WTC11 (cell line): ENCODE results near the gene LCN12. TPM values are rescaled to one million over a fixed set of nuclear protein-coding genes. Genes with fewer than 3 reads are reported as not detected.

Experiments used
- ATAC-seq: fragments of 200-7000 bp; cut with Tn5 transposase; 2 replicates; pipeline ENCODE4 v1.10.0; 2021; ENCODE audit warnings: mild to moderate bottlenecking, moderate library complexity
- CTCF ChIA-PET: fragments of 300-600 bp; sonication (Branson Sonifier 250); formaldehyde crosslinking; loops from one replicate; lab custom pipeline; 2021; ENCODE audit warnings: antibody characterized with exemption; lab: Charles Lee
- POLR2A ChIA-PET: fragments of 350-600 bp; sonication (Branson Sonifier 250); formaldehyde crosslinking; loops from one replicate; lab custom pipeline; 2021; ENCODE audit warnings: antibody characterized with exemption; lab: Charles Lee
- DNase-seq: peaks from one replicate; pipeline ENCODE4 v3.0.0; 2021; ENCODE audit warnings: low spot score
- H3K27ac Mint-ChIP-seq: 2 replicates; pipeline ENCODE4 v1.8.0; 2021; ENCODE audit warnings: mixed read lengths
- H3K27me3 Mint-ChIP-seq: 2 replicates; pipeline ENCODE4 v1.8.0; 2021; ENCODE audit warnings: low read depth, mild to moderate bottlenecking, moderate library complexity, mixed read lengths
- H3K36me3 Mint-ChIP-seq: 2 replicates; pipeline ENCODE4 v1.8.0; 2021; ENCODE audit warnings: mixed read lengths
- H3K4me1 Mint-ChIP-seq: 2 replicates; pipeline ENCODE4 v1.8.0; 2022; ENCODE audit warnings: mixed read lengths
- H3K4me3 Mint-ChIP-seq: 2 replicates; pipeline ENCODE4 v1.8.0; 2021; ENCODE audit warnings: mild to moderate bottlenecking, moderate library complexity, mixed read lengths
- H3K9me3 Mint-ChIP-seq: 2 replicates; pipeline ENCODE4 v1.8.0; 2021; ENCODE audit warnings: mixed read lengths
- ATF1 ChIP-seq: sonication (generic); formaldehyde crosslinking; IDR thresholded peaks from 2 replicates; pipeline ENCODE4 v1.8.1; 2023; ENCODE audit warnings: mild to moderate bottlenecking, moderate library complexity, missing genetic modification reagents
- CREM ChIP-seq: sonication (generic); formaldehyde crosslinking; IDR thresholded peaks from 2 replicates; pipeline ENCODE4 v1.8.1; 2022; ENCODE audit warnings: mild to moderate bottlenecking, missing genetic modification reagents, moderate library complexity
- ETV6 ChIP-seq: sonication (generic); formaldehyde crosslinking; IDR thresholded peaks from 2 replicates; pipeline ENCODE4 v1.8.1; 2022; ENCODE audit warnings: mild to moderate bottlenecking, missing genetic modification reagents
- GRHL2 ChIP-seq: fragments of 250-450 bp; sonication (Bioruptor Pico); IDR thresholded peaks from 2 replicates; pipeline ENCODE4 v1.8.0; 2022; ENCODE audit warnings: mild to moderate bottlenecking, moderate library complexity; ENCODE audit not compliant: insufficient replicate concordance, severe bottlenecking
- HMGA2 ChIP-seq: fragments of 250-450 bp; sonication (Bioruptor Pico); IDR thresholded peaks from 2 replicates; pipeline ENCODE4 v1.4.0; 2021; ENCODE audit warnings: mild to moderate bottlenecking, moderate library complexity
- NFATC4 ChIP-seq: fragments of 250-450 bp; sonication (Bioruptor Pico); IDR thresholded peaks from 2 replicates; pipeline ENCODE4 v1.9.0; 2021; ENCODE audit warnings: mild to moderate bottlenecking
- RORB ChIP-seq: fragments of 250-450 bp; sonication (Bioruptor Pico); IDR thresholded peaks from 2 replicates; pipeline ENCODE4 v1.9.0; 2021; ENCODE audit warnings: mild to moderate bottlenecking
- SMAD4 ChIP-seq: sonication (generic); formaldehyde crosslinking; IDR thresholded peaks from 2 replicates; pipeline ENCODE4 v1.8.0; 2022; ENCODE audit warnings: mild to moderate bottlenecking, missing genetic modification reagents
- ZNF219 ChIP-seq: sonication (generic); formaldehyde crosslinking; IDR thresholded peaks from 2 replicates; pipeline ENCODE4 v1.8.0; 2023; ENCODE audit warnings: missing genetic modification reagents, mild to moderate bottlenecking, borderline replicate concordance
- ZNF317 ChIP-seq: sonication (generic); formaldehyde crosslinking; IDR thresholded peaks from 2 replicates; pipeline ENCODE4 v1.8.1; 2023; ENCODE audit warnings: low read depth, mild to moderate bottlenecking, moderate library complexity, missing genetic modification reagents, borderline replicate concordance
- ZNF396 ChIP-seq: fragments of 250-450 bp; sonication (Bioruptor Pico); IDR thresholded peaks from 2 replicates; pipeline ENCODE4 v1.8.0; 2021; ENCODE audit warnings: mild to moderate bottlenecking, moderate library complexity, borderline replicate concordance
- total RNA-seq: library from RNA; stranded (reverse); gene quantifications from 3 replicates; pipeline ENCODE4 v1.2.3, GENCODE V29; 2021
- TF ChIP-seq, protein P1 (sequence below): sonication (generic); formaldehyde crosslinking; IDR thresholded peaks from 2 replicates; pipeline ENCODE4 v1.8.1; 2023; ENCODE audit warnings: mild to moderate bottlenecking, missing genetic modification reagents
- TF ChIP-seq, protein P2 (sequence below): sonication (generic); formaldehyde crosslinking; IDR thresholded peaks from 2 replicates; pipeline ENCODE4 v1.8.1; 2023; ENCODE audit warnings: mild to moderate bottlenecking, missing genetic modification reagents, moderate library complexity
- TF ChIP-seq, protein P3 (sequence below): sonication (generic); formaldehyde crosslinking; IDR thresholded peaks from 2 replicates; pipeline ENCODE4 v1.8.0; 2023; ENCODE audit warnings: mild to moderate bottlenecking, missing genetic modification reagents
- TF ChIP-seq, protein P4 (sequence below): sonication (generic); formaldehyde crosslinking; IDR thresholded peaks from 2 replicates; pipeline ENCODE4 v1.8.0; 2022; ENCODE audit warnings: missing genetic modification reagents
- TF ChIP-seq, protein P5 (sequence below): sonication (generic); formaldehyde crosslinking; IDR thresholded peaks from 2 replicates; pipeline ENCODE4 v1.8.1; 2022; ENCODE audit warnings: mild to moderate bottlenecking, moderate library complexity, missing genetic modification reagents
- TF ChIP-seq, protein P6 (sequence below): fragments of 250-450 bp; sonication (Bioruptor Pico); IDR thresholded peaks from 2 replicates; pipeline ENCODE4 v2.1.2; 2022; ENCODE audit warnings: mild to moderate bottlenecking, moderate library complexity
- TF ChIP-seq, protein P7 (sequence below): fragments of 250-450 bp; sonication (Bioruptor Pico); IDR thresholded peaks from 2 replicates; pipeline ENCODE4 v1.9.0; 2021; ENCODE audit warnings: mild to moderate bottlenecking, borderline replicate concordance
- TF ChIP-seq, protein P8 (sequence below): sonication (generic); formaldehyde crosslinking; IDR thresholded peaks from 2 replicates; pipeline ENCODE4 v1.8.0; 2022; ENCODE audit warnings: mild to moderate bottlenecking, missing genetic modification reagents

LCN12 gene
- total RNA-seq, 1 experiment from 2014 or later = 1.9 TPM

DNA sequence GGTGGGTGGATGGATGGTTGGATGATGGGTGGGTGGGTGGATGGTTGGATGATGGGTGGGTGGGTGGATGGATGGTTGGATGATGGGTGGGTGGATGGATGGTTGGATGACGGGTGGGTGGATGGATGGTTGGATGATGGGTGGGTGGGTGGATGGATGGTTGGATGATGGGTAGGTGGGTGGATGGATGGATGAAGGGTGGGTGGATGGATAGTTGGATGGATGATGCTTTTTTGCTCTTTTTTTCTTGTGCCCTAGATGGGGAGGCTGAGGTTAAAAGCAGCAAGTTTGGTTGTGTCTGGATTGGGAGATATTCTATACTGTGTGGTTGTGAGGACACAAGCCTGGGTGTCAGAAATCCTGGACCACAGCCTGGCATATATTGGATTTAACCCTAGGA, 5.4 kb downstream of the LCN12 start:
- DNase-seq (no peak), ATAC-seq (no peak)
- Mint-ChIP-seq H3K4me3 (no peak overlapping the region), H3K9me3 (peaks cover 9% of the 10 kb centered on the region), H3K27me3 (no peaks in the 10 kb centered on the region), H3K36me3 (no peaks in the 10 kb centered on the region), H3K4me1 (no peaks in the 10 kb centered on the region), H3K27ac (no peak overlapping the region)
- CTCF ChIA-PET = no interaction called here
- POLR2A ChIA-PET = no interaction called here
- TF ChIP-seq, protein P1, sequence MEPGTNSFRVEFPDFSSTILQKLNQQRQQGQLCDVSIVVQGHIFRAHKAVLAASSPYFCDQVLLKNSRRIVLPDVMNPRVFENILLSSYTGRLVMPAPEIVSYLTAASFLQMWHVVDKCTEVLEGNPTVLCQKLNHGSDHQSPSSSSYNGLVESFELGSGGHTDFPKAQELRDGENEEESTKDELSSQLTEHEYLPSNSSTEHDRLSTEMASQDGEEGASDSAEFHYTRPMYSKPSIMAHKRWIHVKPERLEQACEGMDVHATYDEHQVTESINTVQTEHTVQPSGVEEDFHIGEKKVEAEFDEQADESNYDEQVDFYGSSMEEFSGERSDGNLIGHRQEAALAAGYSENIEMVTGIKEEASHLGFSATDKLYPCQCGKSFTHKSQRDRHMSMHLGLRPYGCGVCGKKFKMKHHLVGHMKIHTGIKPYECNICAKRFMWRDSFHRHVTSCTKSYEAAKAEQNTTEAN (CRISPR knock-in tag) = no peak
- TF ChIP-seq ZNF219 (no peak), ATF1 (CRISPR knock-in tag) (no peak), ZNF396 (CRISPR knock-in tag) (no peak), SMAD4 (CRISPR knock-in tag) (no peak), NFATC4 (no peak), RORB (CRISPR knock-in tag) (no peak), GRHL2 (CRISPR knock-in tag) (no peak), HMGA2 (CRISPR knock-in tag) (no peak), ETV6 (CRISPR knock-in tag) (no peak), ZNF317 (CRISPR knock-in tag) (no peak), CREM (CRISPR knock-in tag) (no peak)
- TF ChIP-seq, protein P2, sequence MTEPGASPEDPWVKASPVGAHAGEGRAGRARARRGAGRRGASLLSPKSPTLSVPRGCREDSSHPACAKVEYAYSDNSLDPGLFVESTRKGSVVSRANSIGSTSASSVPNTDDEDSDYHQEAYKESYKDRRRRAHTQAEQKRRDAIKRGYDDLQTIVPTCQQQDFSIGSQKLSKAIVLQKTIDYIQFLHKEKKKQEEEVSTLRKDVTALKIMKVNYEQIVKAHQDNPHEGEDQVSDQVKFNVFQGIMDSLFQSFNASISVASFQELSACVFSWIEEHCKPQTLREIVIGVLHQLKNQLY (CRISPR knock-in tag) = no peak
- TF ChIP-seq, protein P3, sequence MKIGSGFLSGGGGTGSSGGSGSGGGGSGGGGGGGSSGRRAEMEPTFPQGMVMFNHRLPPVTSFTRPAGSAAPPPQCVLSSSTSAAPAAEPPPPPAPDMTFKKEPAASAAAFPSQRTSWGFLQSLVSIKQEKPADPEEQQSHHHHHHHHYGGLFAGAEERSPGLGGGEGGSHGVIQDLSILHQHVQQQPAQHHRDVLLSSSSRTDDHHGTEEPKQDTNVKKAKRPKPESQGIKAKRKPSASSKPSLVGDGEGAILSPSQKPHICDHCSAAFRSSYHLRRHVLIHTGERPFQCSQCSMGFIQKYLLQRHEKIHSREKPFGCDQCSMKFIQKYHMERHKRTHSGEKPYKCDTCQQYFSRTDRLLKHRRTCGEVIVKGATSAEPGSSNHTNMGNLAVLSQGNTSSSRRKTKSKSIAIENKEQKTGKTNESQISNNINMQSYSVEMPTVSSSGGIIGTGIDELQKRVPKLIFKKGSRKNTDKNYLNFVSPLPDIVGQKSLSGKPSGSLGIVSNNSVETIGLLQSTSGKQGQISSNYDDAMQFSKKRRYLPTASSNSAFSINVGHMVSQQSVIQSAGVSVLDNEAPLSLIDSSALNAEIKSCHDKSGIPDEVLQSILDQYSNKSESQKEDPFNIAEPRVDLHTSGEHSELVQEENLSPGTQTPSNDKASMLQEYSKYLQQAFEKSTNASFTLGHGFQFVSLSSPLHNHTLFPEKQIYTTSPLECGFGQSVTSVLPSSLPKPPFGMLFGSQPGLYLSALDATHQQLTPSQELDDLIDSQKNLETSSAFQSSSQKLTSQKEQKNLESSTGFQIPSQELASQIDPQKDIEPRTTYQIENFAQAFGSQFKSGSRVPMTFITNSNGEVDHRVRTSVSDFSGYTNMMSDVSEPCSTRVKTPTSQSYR (CRISPR knock-in tag) = no peak
- TF ChIP-seq, protein P4, sequence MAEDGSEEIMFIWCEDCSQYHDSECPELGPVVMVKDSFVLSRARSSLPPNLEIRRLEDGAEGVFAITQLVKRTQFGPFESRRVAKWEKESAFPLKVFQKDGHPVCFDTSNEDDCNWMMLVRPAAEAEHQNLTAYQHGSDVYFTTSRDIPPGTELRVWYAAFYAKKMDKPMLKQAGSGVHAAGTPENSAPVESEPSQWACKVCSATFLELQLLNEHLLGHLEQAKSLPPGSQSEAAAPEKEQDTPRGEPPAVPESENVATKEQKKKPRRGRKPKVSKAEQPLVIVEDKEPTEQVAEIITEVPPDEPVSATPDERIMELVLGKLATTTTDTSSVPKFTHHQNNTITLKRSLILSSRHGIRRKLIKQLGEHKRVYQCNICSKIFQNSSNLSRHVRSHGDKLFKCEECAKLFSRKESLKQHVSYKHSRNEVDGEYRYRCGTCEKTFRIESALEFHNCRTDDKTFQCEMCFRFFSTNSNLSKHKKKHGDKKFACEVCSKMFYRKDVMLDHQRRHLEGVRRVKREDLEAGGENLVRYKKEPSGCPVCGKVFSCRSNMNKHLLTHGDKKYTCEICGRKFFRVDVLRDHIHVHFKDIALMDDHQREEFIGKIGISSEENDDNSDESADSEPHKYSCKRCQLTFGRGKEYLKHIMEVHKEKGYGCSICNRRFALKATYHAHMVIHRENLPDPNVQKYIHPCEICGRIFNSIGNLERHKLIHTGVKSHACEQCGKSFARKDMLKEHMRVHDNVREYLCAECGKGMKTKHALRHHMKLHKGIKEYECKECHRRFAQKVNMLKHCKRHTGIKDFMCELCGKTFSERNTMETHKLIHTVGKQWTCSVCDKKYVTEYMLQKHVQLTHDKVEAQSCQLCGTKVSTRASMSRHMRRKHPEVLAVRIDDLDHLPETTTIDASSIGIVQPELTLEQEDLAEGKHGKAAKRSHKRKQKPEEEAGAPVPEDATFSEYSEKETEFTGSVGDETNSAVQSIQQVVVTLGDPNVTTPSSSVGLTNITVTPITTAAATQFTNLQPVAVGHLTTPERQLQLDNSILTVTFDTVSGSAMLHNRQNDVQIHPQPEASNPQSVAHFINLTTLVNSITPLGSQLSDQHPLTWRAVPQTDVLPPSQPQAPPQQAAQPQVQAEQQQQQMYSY (CRISPR knock-in tag) = no peak
- TF ChIP-seq, protein P5, sequence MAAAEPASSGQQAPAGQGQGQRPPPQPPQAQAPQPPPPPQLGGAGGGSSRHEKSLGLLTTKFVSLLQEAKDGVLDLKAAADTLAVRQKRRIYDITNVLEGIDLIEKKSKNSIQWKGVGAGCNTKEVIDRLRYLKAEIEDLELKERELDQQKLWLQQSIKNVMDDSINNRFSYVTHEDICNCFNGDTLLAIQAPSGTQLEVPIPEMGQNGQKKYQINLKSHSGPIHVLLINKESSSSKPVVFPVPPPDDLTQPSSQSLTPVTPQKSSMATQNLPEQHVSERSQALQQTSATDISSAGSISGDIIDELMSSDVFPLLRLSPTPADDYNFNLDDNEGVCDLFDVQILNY (CRISPR knock-in tag) = no peak
- TF ChIP-seq, protein P6, sequence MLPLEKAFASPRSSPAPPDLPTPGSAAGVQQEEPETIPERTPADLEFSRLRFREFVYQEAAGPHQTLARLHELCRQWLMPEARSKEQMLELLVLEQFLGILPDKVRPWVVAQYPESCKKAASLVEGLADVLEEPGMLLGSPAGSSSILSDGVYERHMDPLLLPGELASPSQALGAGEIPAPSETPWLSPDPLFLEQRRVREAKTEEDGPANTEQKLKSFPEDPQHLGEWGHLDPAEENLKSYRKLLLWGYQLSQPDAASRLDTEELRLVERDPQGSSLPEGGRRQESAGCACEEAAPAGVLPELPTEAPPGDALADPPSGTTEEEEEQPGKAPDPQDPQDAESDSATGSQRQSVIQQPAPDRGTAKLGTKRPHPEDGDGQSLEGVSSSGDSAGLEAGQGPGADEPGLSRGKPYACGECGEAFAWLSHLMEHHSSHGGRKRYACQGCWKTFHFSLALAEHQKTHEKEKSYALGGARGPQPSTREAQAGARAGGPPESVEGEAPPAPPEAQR (CRISPR knock-in tag) = no peak
- TF ChIP-seq, protein P7, sequence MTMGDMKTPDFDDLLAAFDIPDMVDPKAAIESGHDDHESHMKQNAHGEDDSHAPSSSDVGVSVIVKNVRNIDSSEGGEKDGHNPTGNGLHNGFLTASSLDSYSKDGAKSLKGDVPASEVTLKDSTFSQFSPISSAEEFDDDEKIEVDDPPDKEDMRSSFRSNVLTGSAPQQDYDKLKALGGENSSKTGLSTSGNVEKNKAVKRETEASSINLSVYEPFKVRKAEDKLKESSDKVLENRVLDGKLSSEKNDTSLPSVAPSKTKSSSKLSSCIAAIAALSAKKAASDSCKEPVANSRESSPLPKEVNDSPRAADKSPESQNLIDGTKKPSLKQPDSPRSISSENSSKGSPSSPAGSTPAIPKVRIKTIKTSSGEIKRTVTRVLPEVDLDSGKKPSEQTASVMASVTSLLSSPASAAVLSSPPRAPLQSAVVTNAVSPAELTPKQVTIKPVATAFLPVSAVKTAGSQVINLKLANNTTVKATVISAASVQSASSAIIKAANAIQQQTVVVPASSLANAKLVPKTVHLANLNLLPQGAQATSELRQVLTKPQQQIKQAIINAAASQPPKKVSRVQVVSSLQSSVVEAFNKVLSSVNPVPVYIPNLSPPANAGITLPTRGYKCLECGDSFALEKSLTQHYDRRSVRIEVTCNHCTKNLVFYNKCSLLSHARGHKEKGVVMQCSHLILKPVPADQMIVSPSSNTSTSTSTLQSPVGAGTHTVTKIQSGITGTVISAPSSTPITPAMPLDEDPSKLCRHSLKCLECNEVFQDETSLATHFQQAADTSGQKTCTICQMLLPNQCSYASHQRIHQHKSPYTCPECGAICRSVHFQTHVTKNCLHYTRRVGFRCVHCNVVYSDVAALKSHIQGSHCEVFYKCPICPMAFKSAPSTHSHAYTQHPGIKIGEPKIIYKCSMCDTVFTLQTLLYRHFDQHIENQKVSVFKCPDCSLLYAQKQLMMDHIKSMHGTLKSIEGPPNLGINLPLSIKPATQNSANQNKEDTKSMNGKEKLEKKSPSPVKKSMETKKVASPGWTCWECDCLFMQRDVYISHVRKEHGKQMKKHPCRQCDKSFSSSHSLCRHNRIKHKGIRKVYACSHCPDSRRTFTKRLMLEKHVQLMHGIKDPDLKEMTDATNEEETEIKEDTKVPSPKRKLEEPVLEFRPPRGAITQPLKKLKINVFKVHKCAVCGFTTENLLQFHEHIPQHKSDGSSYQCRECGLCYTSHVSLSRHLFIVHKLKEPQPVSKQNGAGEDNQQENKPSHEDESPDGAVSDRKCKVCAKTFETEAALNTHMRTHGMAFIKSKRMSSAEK (CRISPR knock-in tag) = no peak
- TF ChIP-seq, protein P8, sequence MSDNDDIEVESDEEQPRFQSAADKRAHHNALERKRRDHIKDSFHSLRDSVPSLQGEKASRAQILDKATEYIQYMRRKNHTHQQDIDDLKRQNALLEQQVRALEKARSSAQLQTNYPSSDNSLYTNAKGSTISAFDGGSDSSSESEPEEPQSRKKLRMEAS (CRISPR knock-in tag) = no peak
